Endothelial cell of umbilical vein (primary cell): Measurements from ENCODE around the gene BTG2. TPM values are rescaled to one million over a fixed set of nuclear protein-coding genes. Genes with fewer than 3 reads are reported as not detected.

ENCODE experiments used
- BruUV-seq: library from RNA; stranded (reverse); fragments of 400-500 nt; replicated peaks from 2 replicates; lab custom pipeline; 2021; lab: Mats Ljungman, UMichigan
- CTCF ChIA-PET: fragments of 300-600, 350-600 bp; sonication (Branson Sonifier 250); formaldehyde crosslinking; loops from one replicate; lab custom pipeline; 2021; ENCODE audit warnings: antibody characterized with exemption, inconsistent platforms; lab: Charles Lee
- POLR2A ChIA-PET: fragments of 300-600, 350-600 bp; sonication (Branson Sonifier 250); formaldehyde crosslinking; loops from one replicate; lab custom pipeline; 2021; ENCODE audit warnings: antibody characterized with exemption, inconsistent platforms; lab: Charles Lee
- DNase-seq: peaks from one replicate; pipeline ENCODE4 v3.0.0-alpha.2; 2011; ENCODE audit warnings: low read depth, low spot score
- FAIRE-seq: peaks from 2 replicates; lab custom pipeline; 2011; peaks lifted over from hg19 to GRCh38; lab: Jason Lieb, UNC
- H2AFZ ChIP-seq: 2 replicates; pipeline ENCODE4 v1.6.0; 2012; ENCODE audit warnings: low read depth, low read length, control low read depth, inconsistent platforms
- H3K27ac ChIP-seq: 2 replicates; pipeline ENCODE4 v1.5.1; 2011; ENCODE audit warnings: low read depth, mild to moderate bottlenecking, control low read depth, low read length, moderate library complexity; ENCODE audit not compliant: insufficient read depth
- H3K27me3 ChIP-seq, 2 experiments: 2 replicates each; pipeline versions ENCODE4 v1.6.0 to v1.6.1; 2011; ENCODE audit warnings: low read length in 2 of 2, mixed read lengths in 1 of 2; ENCODE audit not compliant: control insufficient read depth in 2 of 2, insufficient read depth in 2 of 2
- H3K36me3 ChIP-seq, 2 experiments: 2 replicates in 1 of 2; 3 replicates in 1 of 2; pipeline ENCODE4 v1.5.1; 2011; ENCODE audit warnings: low read length in 2 of 2, mild to moderate bottlenecking in 1 of 2, moderate library complexity in 1 of 2; ENCODE audit not compliant: control insufficient read depth in 2 of 2, insufficient read depth in 2 of 2; ENCODE audit errors: extremely low read depth in 1 of 2
- H3K4me1 ChIP-seq: 3 replicates; pipeline ENCODE4 v1.5.1; 2011; ENCODE audit warnings: mild to moderate bottlenecking, low read length; ENCODE audit not compliant: control insufficient read depth, insufficient read depth; ENCODE audit errors: extremely low read depth
- H3K4me2 ChIP-seq: 2 replicates; pipeline ENCODE4 v1.6.1; 2011; ENCODE audit warnings: low read length, control low read depth, mixed read lengths; ENCODE audit not compliant: insufficient read depth
- H3K4me3 ChIP-seq, 3 experiments: fragments of 200-600 bp in 1 of 3; sonication (generic), shearing (Covaris generic) in 1 of 3; replicated peaks in 1 of 3; 2 replicates each; pipeline ENCODE4 v1.5.1; 2011 to 2016; ENCODE audit warnings: control low read depth in 3 of 3, low read length in 3 of 3, mild to moderate bottlenecking in 2 of 3, inconsistent platforms in 1 of 3, low read depth in 1 of 3, moderate library complexity in 1 of 3; ENCODE audit not compliant: insufficient read depth in 1 of 3
- H3K79me2 ChIP-seq: 2 replicates; pipeline ENCODE4 v1.6.0; 2012; ENCODE audit warnings: low read length, inconsistent platforms; ENCODE audit not compliant: control insufficient read depth, insufficient read depth
- H3K9ac ChIP-seq: replicated peaks from 2 replicates; pipeline ENCODE3; 2011; ENCODE audit warnings: low read length, control low read depth; ENCODE audit not compliant: insufficient read depth; ENCODE audit errors: extremely low read depth
- H3K9me1 ChIP-seq: replicated peaks from 3 replicates; pipeline ENCODE4 v1.6.0; 2011; ENCODE audit warnings: mild to moderate bottlenecking, low read length; ENCODE audit not compliant: control insufficient read depth, insufficient read depth; ENCODE audit errors: extremely low read depth
- H3K9me3 ChIP-seq: replicated peaks from 2 replicates; pipeline ENCODE4 v1.5.1; 2012; ENCODE audit warnings: low read length, inconsistent platforms; ENCODE audit not compliant: control insufficient read depth, insufficient read depth
- H4K20me1 ChIP-seq: replicated peaks from 2 replicates; pipeline ENCODE3; 2011; ENCODE audit warnings: mild to moderate bottlenecking, low read length; ENCODE audit not compliant: control insufficient read depth, insufficient read depth; ENCODE audit errors: extremely low read depth
- FOS ChIP-seq: IDR thresholded peaks from 2 replicates; pipeline ENCODE4 v1.6.1; 2011; ENCODE audit warnings: mild to moderate bottlenecking, low read length, moderate library complexity, borderline replicate concordance; ENCODE audit not compliant: insufficient read depth
- POLR2AphosphoS5 ChIP-seq: IDR thresholded peaks from 2 replicates; pipeline ENCODE4 v1.6.1; 2012; ENCODE audit warnings: low read depth, mild to moderate bottlenecking, control low read depth, low read length, moderate library complexity; ENCODE audit not compliant: insufficient read depth
- dilution Hi-C: fragments of 300-500 bp; cut with MboI; formaldehyde crosslinking; loops from one replicate; pipeline ENCODE4 v1.15.0; 2019; ENCODE audit warnings: low sequenced_read_pairs; ENCODE audit not compliant: extremely low pct_ligation_motif_present
- intact Hi-C: fragments of 100-400 bp; cut with micrococcal nuclease; formaldehyde crosslinking; loops from one replicate; pipeline ENCODE4 v1.10.0; 2022
- polyA plus RNA-seq, 4 experiments: library from polyadenylated mRNA; depleted of rRNA in 3 of 4; stranded (reverse) in 3 of 4; unstranded in 1 of 4; fragments of >200 nt; gene quantifications; 2 replicates each; pipeline versions ENCODE4 v1.2.1 to v1.2.3, GENCODE V29; 2011 to 2012; ENCODE audit warnings: missing spikeins in 1 of 4
- total RNA-seq: library from RNA; stranded (reverse); gene quantifications from 2 replicates; pipeline ENCODE4 v1.2.3, GENCODE V29; 2021
- TF ChIP-seq, protein P1 (sequence below), 2 donors: IDR thresholded peaks; 1 replicate in 1 of 2; 2 replicates in 1 of 2; pipeline ENCODE4 v1.5.1; 2011; ENCODE audit warnings: low read length in 2 of 2, mild to moderate bottlenecking in 2 of 2, moderate library complexity in 2 of 2, control low read depth in 1 of 2, inconsistent platforms in 1 of 2, low read depth in 1 of 2; ENCODE audit not compliant: insufficient read depth in 1 of 2; ENCODE audit errors: extremely low read depth in 1 of 2

Gene BTG2
- total and polyA plus RNA-seq, 2 donors (not counting 3 experiments of a cell fraction or from before 2014, with no cell fraction given), result 35.6 to 50.1 TPM

- intact Hi-C loops, result loop anchor here (1.0 kb wide), 3 partner anchors 33 to 71 kb away; partner anchors contain the start of gene BTG2
Measured at GRCh38 chr1:203338335-203339036, 33.2 kb downstream of the BTG2 start.

More at GRCh38 chr1:203338335-203339036, 33.2 kb downstream of the BTG2 start:
- Histone ChIP-seq H3K27me3 (peaks cover 28% of the 10 kb centered on the region in 2 experiments), H3K4me3 (no peak overlapping the region), H3K9me3 (no peaks in the 10 kb centered on the region), H3K4me2 (no peak overlapping the region), H3K4me1 (no peaks in the 10 kb centered on the region), H3K27ac (no peak overlapping the region), H3K9me1 (no peaks in the 10 kb centered on the region), H4K20me1 (no peaks in the 10 kb centered on the region), H3K79me2 (no peaks in the 10 kb centered on the region), H2AFZ (no peak overlapping the region), H3K9ac (no peak overlapping the region), H3K36me3 (no peaks in the 10 kb centered on the region)
- POLR2A ChIA-PET, result no interaction called here
- FAIRE-seq (peak; percentile 79), DNase-seq (peak; percentile 74)
- dilution Hi-C loops, result no loop called here
- no peak for TF ChIP-seq POLR2AphosphoS5
- TF ChIP-seq FOS, result no peak
- TF ChIP-seq, protein P1, sequence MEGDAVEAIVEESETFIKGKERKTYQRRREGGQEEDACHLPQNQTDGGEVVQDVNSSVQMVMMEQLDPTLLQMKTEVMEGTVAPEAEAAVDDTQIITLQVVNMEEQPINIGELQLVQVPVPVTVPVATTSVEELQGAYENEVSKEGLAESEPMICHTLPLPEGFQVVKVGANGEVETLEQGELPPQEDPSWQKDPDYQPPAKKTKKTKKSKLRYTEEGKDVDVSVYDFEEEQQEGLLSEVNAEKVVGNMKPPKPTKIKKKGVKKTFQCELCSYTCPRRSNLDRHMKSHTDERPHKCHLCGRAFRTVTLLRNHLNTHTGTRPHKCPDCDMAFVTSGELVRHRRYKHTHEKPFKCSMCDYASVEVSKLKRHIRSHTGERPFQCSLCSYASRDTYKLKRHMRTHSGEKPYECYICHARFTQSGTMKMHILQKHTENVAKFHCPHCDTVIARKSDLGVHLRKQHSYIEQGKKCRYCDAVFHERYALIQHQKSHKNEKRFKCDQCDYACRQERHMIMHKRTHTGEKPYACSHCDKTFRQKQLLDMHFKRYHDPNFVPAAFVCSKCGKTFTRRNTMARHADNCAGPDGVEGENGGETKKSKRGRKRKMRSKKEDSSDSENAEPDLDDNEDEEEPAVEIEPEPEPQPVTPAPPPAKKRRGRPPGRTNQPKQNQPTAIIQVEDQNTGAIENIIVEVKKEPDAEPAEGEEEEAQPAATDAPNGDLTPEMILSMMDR (IDR thresholded peaks at IDR 0.05; ENCODE audit: extremely low read depth in 1 of 2, insufficient read depth in 1 of 2, low read depth in 1 of 2, low read length in 2 of 2), result peak; percentile 83 to 91
- no TSS peak for BruUV-seq
- CTCF ChIA-PET, result interaction anchor here (0.7 to 30.6 kb wide), 15 partner anchors 13 to 363 kb away, joined by 3 to 1014 read pairs (median 8); partner anchors contain the start of gene BTG2
